Fibroblast of upper back skin (primary cell): ENCODE data around the gene DDX1.

ENCODE experiments used
- DNase-seq: peaks from one replicate; pipeline ENCODE4 v3.0.0-alpha.2; 2013

The DDX1 gene

DNA sequence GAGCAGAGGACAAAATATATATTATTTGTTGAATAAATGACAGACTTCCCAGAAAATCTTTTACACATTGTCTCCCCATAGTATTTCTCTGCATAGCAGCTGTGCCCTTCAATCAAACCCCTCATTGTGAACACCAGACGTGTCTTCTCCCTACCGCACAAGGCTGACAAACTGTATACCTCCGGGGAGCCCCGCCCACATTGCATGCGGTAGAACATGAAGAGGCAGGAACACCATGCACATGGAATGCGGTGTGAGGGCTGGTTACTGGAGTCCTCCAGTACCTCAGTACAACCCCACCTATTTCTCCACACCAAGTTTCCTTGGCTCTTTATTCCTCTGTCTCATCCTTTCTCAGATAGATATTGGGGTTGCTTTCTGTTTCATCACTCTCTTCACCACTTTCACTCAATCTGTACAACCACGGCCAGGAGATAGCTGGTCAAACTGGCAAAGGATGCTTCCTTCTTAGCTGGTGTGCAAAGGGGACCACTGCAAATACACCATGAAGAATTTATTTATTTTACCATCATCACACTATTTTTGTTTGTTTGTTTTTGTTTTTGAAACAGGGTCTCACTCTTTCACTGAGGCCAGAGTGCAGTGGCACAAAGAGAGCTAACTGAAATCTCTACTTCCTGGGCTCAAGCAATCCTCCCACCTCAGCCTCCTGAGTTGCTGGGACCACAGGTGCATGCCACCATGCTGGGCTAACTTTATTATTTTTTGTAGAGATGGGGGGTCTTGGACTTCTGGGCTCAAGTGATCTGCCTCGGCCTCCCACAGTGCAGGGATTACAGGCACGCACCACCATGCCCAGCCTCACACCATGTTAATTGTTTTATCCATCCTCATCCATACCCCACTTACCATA, 28.2 kb upstream of the DDX1 start:
- DNase-seq = no peak

DNA sequence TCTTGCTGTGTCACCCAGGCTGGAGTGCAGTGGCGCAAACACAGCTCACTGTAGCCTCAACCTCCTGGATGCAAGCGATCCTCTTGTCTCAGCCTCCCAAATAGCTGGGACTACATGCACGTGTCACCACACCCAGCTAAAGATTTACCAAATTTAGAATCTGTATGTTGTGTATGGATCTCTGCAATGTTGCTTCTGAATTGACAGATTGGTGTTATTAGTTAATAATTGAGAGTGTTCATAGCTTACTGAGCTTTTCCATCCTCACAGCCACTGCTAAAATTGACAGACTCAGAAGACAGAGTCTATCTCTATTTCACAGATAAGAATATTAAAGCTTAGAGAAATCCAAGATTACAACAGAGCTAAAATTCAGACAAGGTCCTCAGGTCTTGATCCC, 26.3 kb upstream of the DDX1 start:
- DNase-seq = no peak

DNA sequence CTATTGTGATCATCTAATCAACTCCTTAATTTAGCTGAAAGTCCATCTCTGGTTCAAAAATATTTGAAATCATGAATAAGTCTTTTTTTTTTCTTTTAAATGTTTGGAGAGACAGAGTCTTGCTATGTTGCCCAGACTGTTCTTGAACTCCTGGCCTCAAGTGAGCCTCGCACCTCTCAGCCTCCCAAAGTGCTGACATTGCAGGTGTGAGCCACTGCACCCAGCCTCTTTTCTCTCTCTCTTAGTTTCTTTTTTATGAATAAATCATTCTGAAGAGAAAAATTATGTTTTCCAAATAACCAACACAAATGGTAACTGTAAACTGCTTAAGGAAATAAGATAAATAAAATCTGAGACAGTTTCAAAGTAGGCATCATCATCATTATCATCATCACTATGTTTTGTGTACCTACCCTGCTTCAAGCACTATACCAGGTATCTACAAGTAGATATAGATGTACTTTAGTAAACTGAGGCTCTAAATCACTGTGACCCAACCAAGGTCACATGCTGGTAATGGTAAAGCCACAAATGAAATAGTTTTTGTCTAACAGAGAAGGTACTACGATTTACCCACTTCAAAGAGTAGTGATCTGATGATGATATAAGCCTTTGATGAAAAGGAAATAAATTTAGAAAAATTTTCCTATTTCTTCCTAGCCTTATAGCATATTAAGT, 25.5 kb upstream of the DDX1 start:
- DNase-seq = no peak

DNA sequence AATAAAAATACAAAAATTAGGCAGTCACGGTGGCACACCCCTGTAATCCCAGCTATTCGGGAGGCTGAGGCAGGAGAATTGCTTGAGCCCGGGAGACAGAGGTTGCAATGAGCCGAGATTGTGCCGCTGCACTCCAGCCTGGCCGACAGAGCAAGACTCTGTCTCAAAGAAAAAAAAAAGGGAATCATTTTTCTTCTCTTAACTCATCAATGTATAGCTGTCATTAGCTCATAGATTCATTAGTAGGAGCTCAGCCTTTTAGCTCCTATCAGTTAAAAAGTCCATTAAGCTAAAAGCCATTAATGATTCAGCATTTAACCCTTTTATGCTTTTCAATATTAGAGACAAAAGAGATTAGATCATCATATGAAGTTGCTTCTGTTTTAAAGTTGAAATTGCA, 24.8 kb upstream of the DDX1 start:
- DNase-seq = no peak

DNA sequence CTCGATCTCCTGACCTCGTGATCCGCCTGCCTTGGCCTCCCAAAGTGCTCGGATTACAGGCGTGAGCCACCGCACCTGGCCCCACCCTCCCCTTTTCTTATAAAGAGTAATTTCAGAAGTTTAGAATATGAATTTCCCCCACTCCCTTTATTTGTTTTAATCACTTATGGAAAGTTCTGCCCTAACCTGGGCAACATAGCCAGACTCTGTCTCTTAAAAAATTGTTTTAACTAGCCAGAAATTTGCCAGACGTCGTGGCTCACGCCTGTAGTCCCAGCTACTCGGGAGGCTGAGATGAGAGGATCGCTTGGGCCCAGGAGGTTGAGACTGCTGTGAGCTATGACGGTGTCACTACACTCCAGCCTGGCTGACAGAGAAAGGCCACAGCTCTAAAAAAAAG, 22.8 kb upstream of the DDX1 start:
- no peak for DNase-seq

DNA sequence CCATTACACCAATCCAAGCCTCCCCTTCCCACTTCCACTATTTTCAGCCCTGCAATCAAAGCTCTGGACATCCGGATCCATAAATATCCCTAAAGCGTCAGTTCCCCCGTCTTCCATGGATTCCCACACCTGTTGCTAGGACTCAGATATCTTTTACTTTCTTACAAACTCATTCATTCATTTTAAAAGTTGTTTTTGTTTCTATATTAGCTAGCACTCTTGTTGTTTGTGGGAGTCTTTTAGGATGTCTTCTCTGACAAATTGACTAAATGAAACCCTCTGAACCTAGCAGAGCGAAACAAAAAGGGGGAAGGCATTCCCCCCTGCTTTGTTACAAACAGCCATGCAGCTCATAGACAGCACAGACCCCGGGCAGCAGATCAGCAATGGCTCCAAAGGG, 21.6 kb upstream of the DDX1 start:
- no peak for DNase-seq

DNA sequence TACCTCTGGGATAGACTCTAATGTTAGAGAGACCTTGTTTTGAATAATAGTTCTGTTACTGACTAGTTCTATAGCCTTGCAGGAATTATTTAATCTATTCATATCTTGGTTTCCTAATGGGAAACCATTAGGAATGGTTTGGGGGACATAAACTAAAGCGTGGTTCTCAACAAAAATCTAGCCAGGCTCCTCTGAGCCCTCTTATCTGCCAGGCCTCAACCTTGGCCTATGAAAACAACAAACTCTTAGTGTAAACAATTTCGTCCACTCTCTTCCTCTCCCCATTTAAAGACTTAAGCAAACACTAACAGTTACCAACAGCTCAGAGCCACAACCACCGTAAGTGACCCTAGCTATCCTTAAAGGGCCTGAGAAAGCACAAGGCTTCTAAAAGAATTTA, 19.9 kb upstream of the DDX1 start:
- DNase-seq = no peak

DNA sequence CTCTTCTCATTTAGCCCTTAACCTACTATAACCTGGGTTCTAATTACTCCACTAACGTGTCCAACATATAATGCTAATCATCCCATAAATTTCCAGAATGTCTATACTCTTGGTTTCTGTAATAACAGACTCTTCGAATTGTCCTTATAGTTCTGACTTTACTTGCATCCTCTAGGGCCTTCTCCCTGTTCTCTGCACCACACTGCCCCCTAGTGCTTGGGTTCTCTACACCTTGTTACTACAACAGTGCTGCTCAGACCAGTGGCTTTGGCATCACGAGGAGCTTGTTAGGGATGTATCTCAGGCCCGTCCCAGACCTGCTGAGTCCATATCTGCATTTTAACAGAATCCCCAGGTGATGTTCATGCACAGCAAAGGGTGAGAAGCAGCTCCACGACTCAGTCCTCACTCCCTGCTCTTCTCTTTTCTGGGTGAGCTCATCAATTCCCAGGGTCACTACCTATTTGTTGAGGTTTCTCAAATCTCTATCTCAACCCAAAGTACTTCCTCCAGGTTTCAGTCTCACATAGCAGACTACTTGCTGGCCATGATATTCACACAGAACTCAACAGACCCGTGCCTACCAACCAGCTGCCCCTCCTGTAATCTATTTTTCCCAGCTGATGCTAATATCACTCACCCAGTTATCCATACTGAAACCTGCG, 14.5 kb upstream of the DDX1 start:
- peak; percentile 80 for DNase-seq

DNA sequence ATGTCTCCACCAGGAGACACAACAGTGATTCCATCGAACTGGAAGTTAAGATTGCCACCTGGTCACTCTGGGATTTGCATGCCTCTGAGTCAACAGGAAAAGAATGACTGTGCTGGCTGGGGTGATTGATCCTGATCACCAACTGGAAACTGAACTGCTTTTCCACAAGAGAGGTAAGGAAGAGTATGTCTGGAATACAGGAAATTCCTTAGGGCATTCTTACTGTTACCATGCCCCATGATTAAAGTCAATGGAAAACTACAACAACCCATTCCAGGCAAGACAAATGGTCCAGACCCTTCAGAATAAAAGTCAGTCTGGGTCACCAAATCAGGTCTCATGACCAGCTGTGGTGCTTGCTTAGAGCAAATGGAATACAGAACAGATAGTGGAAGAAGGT, 12.0 kb upstream of the DDX1 start:
- peak; percentile 66 for DNase-seq

DNA sequence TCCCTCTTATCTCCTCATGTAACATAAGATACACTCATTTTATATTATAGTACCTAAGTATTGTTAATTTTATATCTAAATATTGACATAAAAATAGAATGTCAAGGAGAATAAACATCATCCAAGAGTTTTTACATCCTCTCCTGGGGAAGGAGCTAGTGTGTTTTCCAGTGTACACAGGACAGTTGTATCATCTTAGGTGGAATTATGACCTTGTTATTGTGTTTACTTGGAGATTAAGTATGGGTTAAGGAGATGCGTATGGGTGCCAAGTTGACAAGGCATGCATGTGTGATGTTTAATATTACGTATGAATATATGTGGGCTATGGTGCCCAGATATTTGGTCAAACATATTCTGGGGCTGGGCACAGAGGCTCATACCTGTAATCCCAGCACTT, 11.2 kb upstream of the DDX1 start:
- DNase-seq = no peak

DNA sequence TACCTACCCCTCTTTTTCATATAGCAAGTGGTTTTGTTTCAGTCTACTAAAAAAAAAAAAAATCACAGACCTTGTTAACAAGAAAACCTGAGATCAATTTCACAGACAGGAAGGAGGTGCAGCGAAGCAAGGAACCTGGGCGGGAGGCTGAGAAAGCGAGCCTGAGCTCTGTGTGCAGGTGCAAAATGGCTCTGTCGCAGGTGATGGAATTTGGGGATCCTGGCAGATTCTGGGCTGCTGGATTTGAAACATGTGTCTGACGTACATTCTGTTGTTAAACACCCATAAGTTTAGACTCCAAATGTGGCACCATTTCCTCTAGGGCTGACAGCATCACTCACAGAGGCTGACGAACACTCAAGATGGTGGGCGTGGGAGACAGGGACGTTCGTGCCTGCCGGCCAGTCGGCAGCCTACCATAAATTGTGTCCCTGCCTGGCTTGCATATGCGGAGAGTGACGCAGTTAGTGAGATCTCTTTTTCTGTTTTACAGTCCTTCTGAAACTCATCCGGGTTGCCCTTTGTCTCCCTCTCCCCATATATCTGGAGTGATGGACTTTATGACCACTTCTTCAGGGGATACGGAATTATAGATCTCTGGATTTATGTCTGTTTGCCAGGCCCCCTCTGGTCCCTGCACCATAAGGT, 8.8 kb upstream of the DDX1 start:
- no peak for DNase-seq

DNA sequence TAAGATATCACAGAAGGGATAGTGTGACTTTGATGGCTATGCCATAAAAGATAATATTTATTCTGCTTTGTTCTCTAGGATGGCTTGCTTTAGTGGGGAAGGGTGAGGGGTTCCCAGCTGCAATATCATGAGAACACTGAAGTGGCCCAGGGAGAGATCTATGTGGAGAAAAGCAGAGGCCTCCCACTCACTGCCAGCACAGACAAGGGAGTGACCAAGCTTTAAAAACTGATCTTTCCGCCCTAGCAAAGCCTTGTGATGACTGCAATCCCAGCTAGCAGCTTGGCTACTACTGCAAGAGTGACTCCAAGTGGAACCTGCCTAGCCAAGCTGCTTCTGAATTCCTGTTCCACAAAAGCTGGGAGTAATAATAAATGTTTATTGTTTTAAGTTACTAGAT, 7.8 kb upstream of the DDX1 start:
- no peak for DNase-seq

DNA sequence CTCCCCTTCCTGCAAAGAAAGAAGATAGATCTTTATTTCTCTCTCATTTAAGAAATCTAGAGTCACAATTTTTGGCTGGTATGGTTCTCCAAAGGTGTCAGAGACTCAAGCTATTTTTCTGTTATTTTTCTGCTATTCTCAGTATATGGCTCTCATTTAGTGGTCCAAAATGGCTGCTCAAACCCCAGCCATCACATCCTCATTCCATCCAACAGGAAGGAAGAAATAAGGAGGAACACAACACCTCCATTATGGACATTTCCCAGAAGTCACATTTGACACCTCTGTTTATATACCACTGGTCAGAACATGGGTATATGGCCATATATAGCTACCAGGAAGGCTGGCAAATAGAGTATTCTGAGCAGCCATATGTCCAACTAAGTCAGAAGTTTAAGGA, 7.4 kb upstream of the DDX1 start:
- DNase-seq = no peak

DNA sequence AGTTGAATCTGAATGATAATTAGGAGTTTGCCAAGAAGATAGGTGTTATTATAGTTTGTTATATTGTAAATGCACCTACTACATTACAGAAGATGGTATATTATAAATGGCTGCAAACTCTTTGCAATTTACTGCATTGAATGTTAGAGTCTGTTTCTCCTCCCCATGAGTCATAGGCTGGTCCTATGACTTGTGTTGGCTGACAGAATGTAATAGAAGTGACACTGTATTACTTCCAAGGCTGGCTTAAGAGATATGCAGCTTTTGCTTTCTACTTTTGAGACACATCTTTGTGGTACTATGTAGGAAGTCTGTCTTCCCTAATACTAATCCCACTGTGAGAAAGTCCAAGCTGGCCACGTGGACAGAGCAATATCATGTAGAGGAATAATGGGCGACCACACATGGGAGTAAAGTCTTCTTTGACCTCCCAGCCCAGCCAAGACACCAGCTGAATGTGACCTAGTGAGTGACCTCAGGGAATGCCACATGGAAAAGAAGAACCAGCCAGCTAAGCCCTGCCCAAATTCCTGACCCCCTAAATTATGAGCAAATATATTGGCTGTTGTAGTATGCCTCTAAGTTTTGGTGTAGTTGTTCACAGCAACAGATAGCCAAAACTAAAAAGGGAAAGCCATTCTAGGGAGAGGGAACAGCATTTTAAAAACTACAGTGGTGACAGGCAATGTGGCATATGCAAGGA, 6.8 kb upstream of the DDX1 start:
- no peak for DNase-seq

DNA sequence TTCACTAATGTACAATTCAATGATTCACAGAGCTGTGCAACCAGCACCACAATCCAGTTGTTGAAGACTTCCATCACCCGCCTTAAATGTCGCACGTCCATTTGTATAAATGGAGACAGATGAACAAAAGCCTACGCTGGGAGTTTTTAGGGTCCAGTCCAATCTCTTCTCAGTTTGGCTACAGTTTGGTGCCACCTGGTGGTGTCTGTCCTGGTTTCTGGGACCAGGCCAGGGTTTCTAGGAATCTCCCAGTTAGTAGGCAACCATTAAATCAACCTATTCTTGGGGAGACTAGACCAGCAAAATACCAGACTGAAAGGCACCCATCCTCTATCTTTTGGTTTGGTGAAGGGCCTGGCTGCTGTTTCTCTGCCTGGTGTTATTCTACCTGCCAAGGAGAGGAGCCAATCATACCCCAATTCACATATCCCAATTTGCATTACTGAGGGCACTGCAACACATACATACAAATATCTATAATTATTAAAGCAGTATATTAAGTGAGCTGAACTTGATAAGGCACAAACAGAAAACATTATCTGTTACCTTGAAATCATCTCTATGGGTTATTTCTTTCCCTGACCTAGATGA, 3.2 kb upstream of the DDX1 start:
- peak; percentile 67 for DNase-seq

DNA sequence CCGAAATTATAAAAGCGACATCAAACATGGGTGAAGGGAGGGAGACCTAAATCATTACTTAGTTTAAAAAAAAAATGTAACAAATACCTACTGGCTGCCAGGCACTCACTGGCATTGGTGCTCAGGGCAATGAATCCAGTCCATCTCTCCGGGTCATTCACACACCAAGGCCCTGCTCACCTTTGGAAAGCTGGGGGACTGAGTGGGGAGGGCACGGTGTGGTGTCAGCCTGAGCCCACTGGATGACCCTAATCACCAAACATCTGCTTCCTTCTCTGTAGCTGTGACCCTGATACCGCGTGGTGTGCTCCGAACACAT, 336 bp upstream of the DDX1 start:
- DNase-seq = no peak

DNA sequence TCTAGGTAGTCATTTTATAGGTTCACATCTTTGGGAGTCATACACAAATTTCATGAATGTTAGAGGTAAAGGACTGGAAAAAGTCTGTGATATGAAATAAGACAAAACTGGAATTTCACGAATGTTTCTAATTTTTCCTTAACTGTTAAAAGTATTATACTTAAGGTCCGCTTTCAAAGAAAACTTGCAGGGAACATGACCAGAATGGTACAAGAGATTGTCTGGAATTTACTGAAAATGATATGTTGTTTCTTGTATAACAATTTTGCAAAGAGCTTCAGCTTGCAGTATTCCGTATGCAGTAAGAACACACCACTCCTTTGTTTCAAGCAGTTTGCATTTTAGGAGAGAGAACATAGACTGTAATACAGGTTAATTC, 1.6 kb downstream of the DDX1 start:
- no peak for DNase-seq

DNA sequence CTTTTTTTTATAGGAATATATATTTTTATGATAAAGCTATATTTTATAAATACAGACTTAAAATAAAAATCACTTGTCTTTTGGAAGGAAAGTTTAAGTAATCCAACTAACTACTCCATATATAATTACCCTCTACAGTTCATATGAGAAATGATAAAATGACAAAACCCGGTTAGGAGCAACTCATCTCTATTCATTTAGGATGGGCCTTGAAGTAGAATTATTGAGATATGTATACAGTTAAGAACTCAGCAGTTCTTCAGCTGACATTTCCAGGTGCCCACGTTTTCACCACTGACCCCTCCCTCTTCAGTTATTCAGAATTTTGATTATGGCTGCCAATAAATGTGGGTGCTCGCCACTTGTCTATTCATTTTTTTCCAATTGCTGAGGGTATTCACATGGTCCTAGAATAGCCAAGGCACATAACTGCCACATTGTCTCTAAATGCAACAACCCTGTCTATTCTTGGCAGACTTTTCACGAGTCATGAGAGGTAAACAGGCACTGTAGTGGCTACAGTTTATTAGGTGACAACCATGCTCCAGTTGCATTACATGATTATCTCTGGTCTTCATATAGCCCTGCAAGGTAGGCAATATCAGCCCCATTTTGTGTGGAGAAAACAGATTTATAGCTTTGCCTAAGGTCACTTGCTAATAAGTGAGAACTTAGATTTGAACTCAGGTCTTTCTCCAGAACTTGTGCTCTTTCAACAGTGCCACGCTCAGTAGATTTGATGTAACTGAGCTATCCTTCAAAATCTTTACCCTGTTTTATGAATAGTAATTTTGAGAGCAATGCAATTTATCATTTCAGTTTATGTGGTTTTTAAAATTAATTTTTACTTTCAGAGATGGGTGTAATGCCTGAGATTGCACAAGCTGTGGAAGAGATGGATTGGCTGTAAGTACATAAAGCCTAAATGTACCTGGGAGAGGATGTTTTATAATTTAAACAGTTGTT, 2.9 kb downstream of the DDX1 start:
- no peak for DNase-seq

DNA sequence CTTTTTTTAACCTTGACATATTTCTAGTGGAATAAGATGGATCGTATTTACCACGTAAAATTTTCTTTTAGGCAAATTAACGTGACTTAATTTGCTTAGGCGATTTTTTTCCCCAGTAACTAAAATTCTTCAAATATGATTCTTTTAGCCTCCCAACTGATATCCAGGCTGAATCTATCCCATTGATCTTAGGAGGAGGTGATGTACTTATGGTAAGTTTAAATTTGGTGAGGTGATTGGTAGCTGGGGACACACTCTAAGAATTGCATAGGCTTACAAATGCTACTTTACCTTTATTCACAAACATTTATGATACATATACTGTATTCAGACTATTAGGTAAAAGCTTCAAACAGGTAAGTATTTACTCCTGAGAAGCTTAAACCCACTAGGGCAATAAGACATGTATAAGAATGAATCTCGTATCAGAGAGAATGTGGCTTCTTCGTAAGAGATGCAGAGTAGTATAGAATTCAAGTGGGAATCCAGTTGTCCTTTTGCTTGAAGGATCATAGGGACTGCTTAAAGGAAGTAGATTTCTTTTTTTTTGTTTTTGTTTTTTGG, 3.8 kb downstream of the DDX1 start:
- DNase-seq = no peak

DNA sequence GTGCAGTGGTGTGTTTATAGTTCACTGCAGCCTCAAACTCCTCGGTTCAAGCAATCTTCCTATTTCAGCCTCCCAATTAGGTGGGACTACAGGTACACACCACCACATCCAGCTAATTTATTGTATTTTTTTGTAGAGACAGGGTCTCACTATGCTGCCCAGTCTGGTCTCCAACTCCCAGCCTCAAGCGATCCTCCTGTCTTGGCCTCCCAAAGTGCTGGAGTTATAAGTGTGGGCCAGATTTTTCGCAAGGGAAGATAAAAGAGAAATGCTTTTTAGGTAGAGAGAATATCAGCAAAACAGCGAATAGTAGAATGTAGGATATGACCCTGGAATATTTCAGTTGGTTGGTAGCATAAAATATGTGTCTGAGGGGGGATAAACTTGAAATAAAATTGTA, 4.3 kb downstream of the DDX1 start:
- DNase-seq = no peak

DNA sequence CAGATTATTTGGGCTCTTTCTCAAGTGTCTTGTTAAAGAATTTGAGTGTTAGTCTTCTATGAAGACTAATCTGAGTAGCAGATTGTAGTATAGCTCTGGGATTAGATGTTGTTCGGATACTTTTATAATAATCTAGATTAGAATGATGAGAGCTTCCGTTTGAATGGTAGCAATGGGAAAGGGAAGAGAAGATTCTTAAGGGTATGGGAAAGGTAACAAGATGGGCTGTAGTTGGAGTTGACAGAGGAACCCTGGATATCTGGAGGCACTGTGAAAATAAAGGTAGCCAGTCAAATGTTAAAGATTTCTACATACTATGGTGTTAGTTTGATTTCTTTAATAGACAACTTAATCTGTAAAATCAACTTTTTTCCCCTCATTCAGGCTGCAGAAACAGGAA, 4.7 kb downstream of the DDX1 start:
- no peak for DNase-seq
